ENCODE data around the gene TBRG4.

Gene TBRG4

DNA sequence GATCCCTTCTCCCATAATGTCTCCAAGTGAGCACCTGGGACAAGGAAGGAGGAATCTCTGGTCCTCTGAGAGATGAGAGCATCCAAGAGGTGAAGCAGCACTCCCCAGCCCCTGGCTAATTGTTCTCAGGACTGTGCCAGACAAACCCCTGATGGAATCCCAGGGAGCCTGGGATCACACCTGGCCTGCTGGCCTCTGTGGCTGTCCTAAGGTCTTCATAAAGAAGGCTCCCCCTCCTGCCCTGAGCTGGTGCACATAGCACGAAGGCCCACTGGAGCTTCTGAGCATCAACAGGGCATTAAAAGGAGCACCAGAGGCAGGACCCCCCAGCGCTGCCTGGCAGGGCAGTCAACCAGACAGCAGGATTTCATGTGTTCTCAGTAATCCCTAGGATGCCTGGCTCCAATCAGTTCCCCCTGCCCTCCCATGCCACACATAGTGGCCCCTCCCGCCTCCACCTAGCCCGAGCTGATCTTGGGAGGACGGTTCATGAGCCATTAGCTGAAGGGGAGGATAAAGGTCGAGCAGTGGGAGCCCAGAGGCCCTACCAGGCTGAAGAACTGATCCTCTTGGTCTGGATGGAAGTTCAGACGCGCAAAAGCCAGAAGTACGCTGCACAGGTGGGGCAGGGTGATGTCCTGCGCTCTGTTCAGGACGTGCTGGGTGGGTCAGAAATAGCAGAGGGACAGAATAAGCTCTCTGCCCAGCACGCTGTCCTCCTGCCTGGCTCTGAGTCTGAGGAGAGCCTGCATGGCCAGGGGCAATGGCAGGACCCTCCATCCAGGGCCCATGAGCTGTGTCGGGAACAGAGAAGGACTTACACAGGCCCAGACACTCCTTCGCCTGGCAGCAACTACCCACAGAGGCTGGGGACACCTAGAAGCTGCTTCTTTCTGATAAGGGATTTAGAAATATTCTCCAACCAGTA lies 8.4 kb downstream of the TBRG4 start:
- H3K27me3 ChIP-seq (ENCODE audit: insufficient read depth, poor library complexity, severe bottlenecking) = no peaks in the 10 kb centered on the region
- TF ChIP-seq GABPA (IDR thresholded peaks at IDR 0.05; ENCODE audit: low read depth) = no peak
- TF ChIP-seq, protein P1, sequence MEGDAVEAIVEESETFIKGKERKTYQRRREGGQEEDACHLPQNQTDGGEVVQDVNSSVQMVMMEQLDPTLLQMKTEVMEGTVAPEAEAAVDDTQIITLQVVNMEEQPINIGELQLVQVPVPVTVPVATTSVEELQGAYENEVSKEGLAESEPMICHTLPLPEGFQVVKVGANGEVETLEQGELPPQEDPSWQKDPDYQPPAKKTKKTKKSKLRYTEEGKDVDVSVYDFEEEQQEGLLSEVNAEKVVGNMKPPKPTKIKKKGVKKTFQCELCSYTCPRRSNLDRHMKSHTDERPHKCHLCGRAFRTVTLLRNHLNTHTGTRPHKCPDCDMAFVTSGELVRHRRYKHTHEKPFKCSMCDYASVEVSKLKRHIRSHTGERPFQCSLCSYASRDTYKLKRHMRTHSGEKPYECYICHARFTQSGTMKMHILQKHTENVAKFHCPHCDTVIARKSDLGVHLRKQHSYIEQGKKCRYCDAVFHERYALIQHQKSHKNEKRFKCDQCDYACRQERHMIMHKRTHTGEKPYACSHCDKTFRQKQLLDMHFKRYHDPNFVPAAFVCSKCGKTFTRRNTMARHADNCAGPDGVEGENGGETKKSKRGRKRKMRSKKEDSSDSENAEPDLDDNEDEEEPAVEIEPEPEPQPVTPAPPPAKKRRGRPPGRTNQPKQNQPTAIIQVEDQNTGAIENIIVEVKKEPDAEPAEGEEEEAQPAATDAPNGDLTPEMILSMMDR (IDR thresholded peaks at IDR 0.05; ENCODE audit: insufficient read depth, low read length) = no peak
- TF ChIP-seq SPI1 (IDR thresholded peaks at IDR 0.05; ENCODE audit: borderline replicate concordance, low read depth) = no peak
- TF ChIP-seq REST (IDR thresholded peaks at IDR 0.05; ENCODE audit: insufficient replicate concordance, low read depth) = no peak
- no peak for TF ChIP-seq POLR2AphosphoS5 (IDR thresholded peaks at IDR 0.05; ENCODE audit: low read depth)

GRCh38 chr7:45101748-45102147 lies 9.7 kb downstream of the TBRG4 start:
- Histone ChIP-seq H3K4me3 (replicated peaks; ENCODE audit: insufficient read depth, low read length) (no peak overlapping the region), H3K27me3 (ENCODE audit: insufficient read depth, poor library complexity, severe bottlenecking) (no peaks in the 10 kb centered on the region), H3K27ac (replicated peaks) (no peak overlapping the region)
- TF ChIP-seq GABPA (IDR thresholded peaks at IDR 0.05; ENCODE audit: low read depth) = no peak
- no peak for TF ChIP-seq SPI1 (IDR thresholded peaks at IDR 0.05; ENCODE audit: borderline replicate concordance, low read depth)
- TF ChIP-seq, protein P1 (IDR thresholded peaks at IDR 0.05; ENCODE audit: insufficient read depth, low read length) = no peak
- no peak for TF ChIP-seq REST (IDR thresholded peaks at IDR 0.05; ENCODE audit: insufficient replicate concordance, low read depth)
- no peak for TF ChIP-seq POLR2AphosphoS5 (IDR thresholded peaks at IDR 0.05; ENCODE audit: low read depth)
- DNase-seq (ENCODE audit: low read depth in 1 of 2, low spot score in 1 of 2) = no peak

More for the DNA sequence above, 8.4 kb downstream of the TBRG4 start:
- Histone ChIP-seq H3K27ac (replicated peaks) (no peak overlapping the region), H3K4me3 (replicated peaks; ENCODE audit: insufficient read depth, low read length) (no peak overlapping the region)
- DNase-seq (ENCODE audit: low read depth in 1 of 2, low spot score in 1 of 2) = no peak

GRCh38 chr7:45100761-45101480 lies 10.6 kb downstream of the TBRG4 start:
- TF ChIP-seq, protein P1 (IDR thresholded peaks at IDR 0.05; ENCODE audit: insufficient read depth, low read length) = no peak
- no peak for TF ChIP-seq GABPA (IDR thresholded peaks at IDR 0.05; ENCODE audit: low read depth)
- TF ChIP-seq REST (IDR thresholded peaks at IDR 0.05; ENCODE audit: insufficient replicate concordance, low read depth) = no peak
- TF ChIP-seq POLR2AphosphoS5 (IDR thresholded peaks at IDR 0.05; ENCODE audit: low read depth) = no peak
- no peak for TF ChIP-seq SPI1 (IDR thresholded peaks at IDR 0.05; ENCODE audit: borderline replicate concordance, low read depth)
- Histone ChIP-seq H3K27me3 (ENCODE audit: insufficient read depth, poor library complexity, severe bottlenecking) (no peaks in the 10 kb centered on the region), H3K27ac (replicated peaks) (no peak overlapping the region), H3K4me3 (replicated peaks; ENCODE audit: insufficient read depth, low read length) (no peak overlapping the region)
- DNase-seq (ENCODE audit: low read depth in 1 of 2, low spot score in 1 of 2) = no peak
